ENCODE measurements around the gene HTR3B. TPM values are rescaled to one million over a fixed set of nuclear protein-coding genes. Genes with fewer than 3 reads are reported as not detected.

The HTR3B gene
- total RNA-seq, 1 experiment from 2014 or later = not detected

DNA sequence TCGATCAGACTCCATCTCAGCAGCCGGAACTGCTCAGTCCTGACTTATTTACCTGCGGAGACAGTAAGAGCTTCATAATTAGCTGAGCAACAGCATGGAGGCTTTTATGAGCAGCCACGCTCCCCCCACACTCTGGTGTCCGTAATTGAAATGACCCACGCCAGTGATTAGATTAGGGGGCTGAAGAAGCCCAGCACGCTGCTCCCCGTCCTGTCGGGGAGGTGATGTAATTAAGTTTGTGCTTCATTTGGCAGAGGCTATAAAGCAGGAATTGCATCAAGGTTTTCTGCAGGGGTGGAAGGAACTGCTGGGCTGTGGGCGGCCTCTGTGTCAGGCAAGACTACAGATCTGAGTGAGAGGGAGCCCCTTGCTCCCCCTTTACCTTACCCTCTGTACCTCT is 47.5 kb downstream of the HTR3B start:
- Histone ChIP-seq H3K4me2 (ENCODE audit: insufficient read depth, insufficient read length, low read length) (no peak overlapping the region), H3T11ph (ENCODE audit: low read length) (no peak overlapping the region), H2BK5ac (ENCODE audit: insufficient read length, low read length) (no peak overlapping the region), H3K79me2 (ENCODE audit: insufficient read depth, low read length) (no peaks in the 10 kb centered on the region), H2BK20ac (ENCODE audit: low read depth, low read length, poor library complexity, severe bottlenecking) (no peak overlapping the region), H3K23me2 (ENCODE audit: insufficient read length, low read depth, low read length, poor library complexity, severe bottlenecking) (no peaks in the 10 kb centered on the region), H2AFZ (ENCODE audit: low read length) (no peak overlapping the region), H4K20me1 (ENCODE audit: control insufficient read depth, insufficient read depth, insufficient read length) (no peaks in the 10 kb centered on the region), H3K27me3 (ENCODE audit: insufficient read depth, low read length) (no peaks in the 10 kb centered on the region), H3K4me1 (ENCODE audit: insufficient read depth, low read length) (peaks cover 12% of the 10 kb centered on the region; the same call in 1 of the 2 replicates), H3K18ac (ENCODE audit: insufficient read length, low read depth, low read length) (no peak overlapping the region), H3K9ac (ENCODE audit: extremely low read depth, insufficient read length, low read length) (no peak overlapping the region), H2BK12ac (ENCODE audit: insufficient read length, low read depth, low read length) (no peak overlapping the region), H2AK5ac (ENCODE audit: insufficient read length, low read length) (no peak overlapping the region), H3K56ac (ENCODE audit: insufficient read length, low read depth, low read length) (no peak overlapping the region), H2BK15ac (ENCODE audit: low read depth, low read length) (no peak overlapping the region), H3K4ac (ENCODE audit: low read depth, low read length) (no peak overlapping the region), H3K79me1 (ENCODE audit: insufficient read depth, low read depth, low read length, poor library complexity, severe bottlenecking) (no peaks in the 10 kb centered on the region), H3K27ac (ENCODE audit: insufficient read length, low read depth, low read length) (no peak overlapping the region), H3K9me3 (ENCODE audit: control insufficient read depth, low read depth, low read length) (no peaks in the 10 kb centered on the region), H3K23ac (ENCODE audit: insufficient read length, low read depth, low read length) (no peak overlapping the region), H4K91ac (ENCODE audit: insufficient read length, low read depth, low read length) (no peak overlapping the region), H4K8ac (replicated peaks; ENCODE audit: insufficient read length, low read depth, low read length) (no peak overlapping the region), H2BK120ac (ENCODE audit: low read depth, low read length, poor library complexity, severe bottlenecking) (no peak overlapping the region), H3K14ac (ENCODE audit: insufficient read depth, low read length) (no peak overlapping the region), H4K5ac (ENCODE audit: insufficient read length, low read depth, low read length) (no peak overlapping the region)
- Mint-ChIP-seq H3K9me3 (no peaks in the 10 kb centered on the region; a peak in 2 of 5 replicates), H3K4me3 (no peak overlapping the region), H3K36me3 (ENCODE audit: insufficient read depth in 1 of 3, low read depth in 3 of 3) (no peaks in the 10 kb centered on the region), H3K4me1 (peaks cover 54 to 56% of the 10 kb centered on the region in 2 experiments), H3K27me3 (ENCODE audit: low read depth) (peaks cover 5% of the 10 kb centered on the region), H3K27ac (peak overlapping the region in 1 of 3 experiments; percentile 82; a peak in 1 of 7 replicates)
- no CpG with 5 or more reads among the region's 10 CpGs for WGBS (ENCODE audit: extremely low coverage, insufficient read length, low lambda C conversion rate)
- no peak for DNase-seq
- TF ChIP-seq, protein P1, sequence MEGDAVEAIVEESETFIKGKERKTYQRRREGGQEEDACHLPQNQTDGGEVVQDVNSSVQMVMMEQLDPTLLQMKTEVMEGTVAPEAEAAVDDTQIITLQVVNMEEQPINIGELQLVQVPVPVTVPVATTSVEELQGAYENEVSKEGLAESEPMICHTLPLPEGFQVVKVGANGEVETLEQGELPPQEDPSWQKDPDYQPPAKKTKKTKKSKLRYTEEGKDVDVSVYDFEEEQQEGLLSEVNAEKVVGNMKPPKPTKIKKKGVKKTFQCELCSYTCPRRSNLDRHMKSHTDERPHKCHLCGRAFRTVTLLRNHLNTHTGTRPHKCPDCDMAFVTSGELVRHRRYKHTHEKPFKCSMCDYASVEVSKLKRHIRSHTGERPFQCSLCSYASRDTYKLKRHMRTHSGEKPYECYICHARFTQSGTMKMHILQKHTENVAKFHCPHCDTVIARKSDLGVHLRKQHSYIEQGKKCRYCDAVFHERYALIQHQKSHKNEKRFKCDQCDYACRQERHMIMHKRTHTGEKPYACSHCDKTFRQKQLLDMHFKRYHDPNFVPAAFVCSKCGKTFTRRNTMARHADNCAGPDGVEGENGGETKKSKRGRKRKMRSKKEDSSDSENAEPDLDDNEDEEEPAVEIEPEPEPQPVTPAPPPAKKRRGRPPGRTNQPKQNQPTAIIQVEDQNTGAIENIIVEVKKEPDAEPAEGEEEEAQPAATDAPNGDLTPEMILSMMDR (conservative IDR thresholded peaks at IDR 0.05) = no peak
